Stimulated activated CD4-positive, alpha-beta T cell treated with anti-CD3 and anti-CD28 coated beads, Interleukin-15, amount 100 ng/mL, for 1 hour (primary cell): Measurements from ENCODE around the gene GJB6.

Experiments used
- DNase-seq, 2 donors: peaks; one replicate each; pipeline ENCODE4 v3.0.0-alpha.2; 2020; ENCODE audit warnings: low read depth in 1 of 2, low spot score in 1 of 2

GJB6 gene

DNA sequence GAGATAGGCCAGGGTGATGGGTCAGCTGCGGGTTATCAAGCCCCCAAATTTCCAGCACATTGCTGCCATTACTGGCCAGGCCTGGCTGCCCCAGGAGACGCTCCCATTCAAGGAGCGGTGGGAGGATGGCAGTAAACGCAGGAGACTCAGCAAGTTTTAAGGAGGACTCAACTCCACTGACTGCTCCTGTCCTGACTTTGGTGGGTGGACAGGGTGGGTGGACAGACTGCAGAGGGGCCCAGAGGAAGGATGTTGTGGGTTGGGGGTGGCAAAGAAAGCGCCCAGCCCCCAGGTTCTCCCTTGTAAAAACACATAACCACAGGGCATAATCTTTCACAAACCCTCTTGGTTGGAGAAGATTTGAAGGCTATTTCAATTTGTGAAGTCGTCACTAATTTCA, 4.4 kb downstream of the GJB6 start:
- no peak for DNase-seq

DNA sequence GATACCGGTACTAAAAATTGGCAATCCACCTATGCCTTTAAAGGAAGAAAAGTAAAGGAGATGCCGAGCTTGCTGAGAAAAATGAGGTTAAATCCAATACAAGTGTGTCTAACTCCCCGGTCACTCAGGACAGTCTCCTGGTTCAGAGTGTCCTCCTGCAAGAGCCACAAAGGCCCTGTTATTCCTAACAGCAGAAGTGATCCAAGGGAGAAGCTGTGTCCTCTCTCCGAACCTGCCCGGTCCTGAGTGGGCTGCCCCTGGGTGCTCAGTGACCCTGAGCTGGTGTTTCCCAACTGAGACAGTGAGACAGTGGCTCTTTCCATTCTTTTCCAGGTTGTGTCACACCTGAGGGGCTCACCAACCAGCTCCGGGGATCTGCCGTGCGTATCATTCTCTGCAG, 4.8 kb downstream of the GJB6 start:
- DNase-seq, result no peak

DNA sequence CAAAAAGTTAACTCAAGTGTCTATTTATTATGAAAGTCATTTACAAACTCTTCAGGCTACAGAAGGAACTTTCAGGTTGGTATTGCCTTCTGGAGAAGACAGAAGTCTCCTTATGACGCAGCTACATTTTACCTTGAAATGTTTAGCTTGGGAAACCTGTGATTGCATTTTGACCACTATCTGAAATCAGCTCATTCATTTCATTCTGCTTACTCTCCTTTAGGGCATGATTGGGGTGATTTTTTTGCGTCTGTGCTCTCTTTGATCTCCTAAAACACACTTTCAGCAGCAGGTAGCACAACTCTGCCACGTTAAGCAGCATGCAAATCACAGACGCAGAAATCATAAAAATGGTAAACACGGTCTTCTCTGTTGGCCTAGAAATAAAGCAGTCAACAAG, 9.6 kb downstream of the GJB6 start:
- no peak for DNase-seq

DNA sequence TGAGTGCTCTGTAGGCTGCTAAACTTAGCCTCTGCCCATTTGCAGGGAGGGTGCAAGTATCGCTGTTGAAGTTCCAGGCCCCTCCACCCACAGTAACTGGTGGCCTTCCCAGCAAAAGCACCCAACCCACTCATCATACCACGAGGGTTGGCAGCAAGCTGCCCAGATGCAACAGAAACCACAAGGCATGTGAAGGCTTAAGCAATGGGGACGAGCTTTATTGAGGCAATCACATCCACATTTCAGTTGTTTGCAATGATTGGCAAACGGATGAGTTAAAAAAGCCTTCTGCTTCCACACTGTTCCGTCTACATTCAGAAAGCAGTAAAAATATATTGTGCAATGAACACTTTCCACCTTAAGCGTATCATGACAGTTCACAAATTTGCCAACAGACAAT, 10.3 kb downstream of the GJB6 start:
- DNase-seq, result no peak

DNA sequence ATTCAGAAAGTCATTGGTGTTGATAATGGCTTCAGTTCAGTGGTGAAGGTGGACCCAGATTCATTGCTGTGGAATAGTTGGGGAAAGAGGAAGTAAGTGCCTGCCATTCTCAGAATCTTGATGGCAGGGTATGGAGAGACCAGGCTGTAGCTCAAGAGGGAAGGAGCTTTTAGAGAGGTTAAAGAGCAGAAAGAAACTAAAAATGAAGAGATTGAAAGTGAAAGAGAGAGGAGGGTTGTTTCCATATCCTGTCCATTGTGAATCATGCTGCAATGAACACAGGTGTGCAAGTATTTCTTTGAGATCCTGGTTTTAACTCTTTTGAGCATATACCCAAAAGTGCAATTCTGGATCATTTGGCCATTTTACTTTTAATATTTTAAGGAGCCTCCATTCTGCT, 12.5 kb downstream of the GJB6 start:
- no peak for DNase-seq

DNA sequence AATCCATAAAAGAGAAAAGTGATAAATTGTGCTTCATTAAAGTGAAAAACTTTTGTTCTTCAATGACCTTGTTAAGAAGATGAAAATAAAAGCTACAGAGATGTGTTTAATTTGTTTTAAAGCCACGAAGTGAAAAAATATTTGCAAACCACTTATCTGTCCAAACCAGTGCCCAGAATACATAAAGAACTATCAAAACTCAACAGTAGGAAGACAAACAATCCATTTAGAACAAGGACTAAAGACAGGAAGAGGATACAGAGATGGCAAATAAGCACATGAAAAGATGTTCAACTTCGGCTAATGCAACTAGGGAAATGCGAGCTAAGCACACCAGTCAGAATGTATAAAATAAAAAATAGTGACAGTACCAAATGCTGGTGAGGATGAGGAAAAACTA, 15.0 kb downstream of the GJB6 start:
- no peak for DNase-seq

DNA sequence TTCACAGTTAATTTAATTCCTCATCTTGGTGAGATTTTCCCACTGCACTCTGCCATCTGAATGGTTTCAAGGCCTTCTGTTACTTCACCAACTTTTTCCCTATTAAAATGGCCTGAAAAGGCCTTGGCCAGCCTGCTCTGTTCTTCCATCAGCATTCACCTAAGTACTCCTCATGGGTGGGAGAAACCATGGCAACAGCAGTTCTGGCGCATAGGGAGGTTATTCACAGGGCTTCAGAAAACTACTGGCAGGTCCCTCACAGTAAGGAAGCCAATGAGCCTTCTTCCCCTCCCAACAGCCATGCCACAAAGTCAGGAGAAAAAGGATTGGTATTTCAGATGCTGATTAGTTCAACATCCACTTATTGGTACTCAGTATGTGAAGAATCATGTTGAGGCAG, 22.2 kb downstream of the GJB6 start:
- no peak for DNase-seq

DNA sequence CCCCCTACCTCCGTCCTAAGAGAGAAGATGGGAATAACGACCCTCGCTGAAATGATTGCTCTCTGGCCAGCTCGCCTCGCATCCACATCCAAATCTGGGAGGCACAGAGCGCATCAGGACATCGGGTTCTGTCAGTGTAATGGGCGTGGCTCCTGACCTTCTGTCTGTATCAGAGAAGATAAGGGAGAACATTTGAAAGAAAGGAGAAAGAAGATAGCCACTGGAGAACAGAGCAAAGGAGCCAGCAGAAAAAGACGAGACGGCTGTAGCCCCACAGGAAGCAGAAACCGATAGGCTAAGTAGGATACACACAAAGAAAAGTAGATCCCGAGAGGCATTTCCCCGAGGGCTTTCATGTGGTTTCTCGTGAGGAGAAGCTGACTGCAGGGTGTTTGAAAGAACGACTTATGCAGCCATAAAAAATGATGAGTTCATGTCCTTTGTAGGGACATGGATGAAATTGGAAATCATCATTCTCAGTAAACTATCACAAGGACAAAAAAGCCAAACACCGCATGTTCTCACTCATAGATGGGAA, 25.4 kb downstream of the GJB6 start:
- DNase-seq, result no peak

DNA sequence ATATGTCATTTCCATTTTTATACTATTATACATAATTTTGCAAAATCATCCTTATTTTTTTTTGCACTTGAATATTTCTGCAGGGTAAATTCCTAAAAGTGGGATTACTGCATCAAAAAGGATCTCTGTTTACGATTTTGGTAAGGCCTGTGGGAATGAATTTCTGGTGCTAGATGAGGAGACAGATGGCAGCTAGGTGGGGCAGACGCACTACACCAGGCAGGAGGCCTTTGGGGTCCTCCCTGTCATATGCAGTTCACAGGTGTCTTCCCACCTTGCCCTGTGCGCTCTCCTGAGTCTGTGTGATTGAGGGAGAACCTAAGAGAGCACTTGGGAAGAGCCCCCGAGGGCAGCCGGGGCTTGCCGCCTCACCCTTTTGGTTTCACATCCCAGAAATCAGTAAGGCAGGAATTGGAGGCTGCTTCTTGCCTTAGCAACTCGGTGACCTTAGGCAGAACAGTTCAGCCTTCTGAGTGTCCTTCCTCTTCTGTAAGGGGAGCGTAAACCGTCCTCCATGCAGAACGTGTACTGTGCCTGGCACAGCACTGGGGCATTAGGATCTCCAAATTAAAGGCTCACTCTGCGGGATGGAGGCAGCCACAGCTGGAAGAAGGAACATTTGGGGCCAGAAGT, 25.9 kb downstream of the GJB6 start:
- DNase-seq, result no peak

DNA sequence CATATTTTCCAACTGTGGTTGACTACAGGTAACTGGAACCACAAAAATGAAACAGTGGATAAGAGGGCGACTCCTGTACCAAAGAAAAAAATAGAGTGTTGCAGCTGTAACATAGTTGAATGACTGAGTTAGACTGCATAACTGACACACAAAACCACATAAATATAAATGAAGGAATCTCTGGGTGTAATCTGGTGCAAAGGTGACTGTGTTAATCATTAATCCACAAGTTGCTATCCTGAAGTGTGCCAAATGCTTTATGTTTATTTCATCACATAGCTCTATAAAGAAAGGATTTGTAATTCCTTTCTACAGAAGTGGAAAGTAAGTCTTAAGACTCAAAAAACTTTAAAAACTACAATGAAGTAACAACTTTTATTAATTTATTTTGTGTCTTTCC, 33.3 kb downstream of the GJB6 start:
- no peak for DNase-seq

DNA sequence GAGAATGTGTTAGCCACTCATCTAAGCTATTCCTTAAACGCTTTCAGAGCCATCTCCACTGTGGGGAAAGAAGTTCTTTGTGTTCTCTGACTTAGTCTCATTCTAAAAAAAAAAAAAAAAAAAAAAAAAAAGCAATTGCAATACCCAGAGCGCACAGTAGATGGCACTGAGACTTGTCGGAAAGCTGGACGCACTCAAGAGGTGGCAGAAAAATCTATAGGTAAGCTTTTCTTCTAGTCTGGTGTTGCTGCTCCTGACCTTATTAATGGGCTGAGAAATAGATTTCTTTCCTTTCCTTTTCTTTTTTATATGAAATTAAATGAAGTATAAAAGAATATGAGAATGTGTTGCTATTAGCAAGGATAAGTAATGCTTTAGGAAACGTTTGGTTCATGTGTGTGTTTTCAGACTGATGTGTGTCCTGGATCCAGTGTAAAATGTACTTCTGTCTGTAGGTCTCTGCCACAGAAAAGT, 34.7 kb downstream of the GJB6 start:
- DNase-seq, result no peak

DNA sequence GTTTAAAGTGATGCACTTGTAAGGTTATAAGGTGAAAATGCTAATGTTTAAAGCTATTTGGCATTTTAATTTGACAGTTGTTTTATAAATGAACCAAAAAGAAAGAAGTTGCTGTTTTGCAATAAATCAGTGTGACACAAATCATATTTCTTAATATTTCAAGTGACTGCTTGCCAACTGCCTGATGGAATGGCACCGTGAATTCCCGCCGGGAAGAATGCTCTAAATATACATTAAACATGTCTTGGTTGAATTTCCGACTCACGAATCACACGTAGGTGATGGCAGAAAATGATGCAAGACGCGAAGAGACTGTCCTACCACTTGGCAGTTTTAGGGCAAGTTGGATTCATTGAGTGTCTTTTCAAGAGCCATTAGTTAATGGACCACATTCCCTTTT, 36.3 kb downstream of the GJB6 start:
- DNase-seq, result no peak

DNA sequence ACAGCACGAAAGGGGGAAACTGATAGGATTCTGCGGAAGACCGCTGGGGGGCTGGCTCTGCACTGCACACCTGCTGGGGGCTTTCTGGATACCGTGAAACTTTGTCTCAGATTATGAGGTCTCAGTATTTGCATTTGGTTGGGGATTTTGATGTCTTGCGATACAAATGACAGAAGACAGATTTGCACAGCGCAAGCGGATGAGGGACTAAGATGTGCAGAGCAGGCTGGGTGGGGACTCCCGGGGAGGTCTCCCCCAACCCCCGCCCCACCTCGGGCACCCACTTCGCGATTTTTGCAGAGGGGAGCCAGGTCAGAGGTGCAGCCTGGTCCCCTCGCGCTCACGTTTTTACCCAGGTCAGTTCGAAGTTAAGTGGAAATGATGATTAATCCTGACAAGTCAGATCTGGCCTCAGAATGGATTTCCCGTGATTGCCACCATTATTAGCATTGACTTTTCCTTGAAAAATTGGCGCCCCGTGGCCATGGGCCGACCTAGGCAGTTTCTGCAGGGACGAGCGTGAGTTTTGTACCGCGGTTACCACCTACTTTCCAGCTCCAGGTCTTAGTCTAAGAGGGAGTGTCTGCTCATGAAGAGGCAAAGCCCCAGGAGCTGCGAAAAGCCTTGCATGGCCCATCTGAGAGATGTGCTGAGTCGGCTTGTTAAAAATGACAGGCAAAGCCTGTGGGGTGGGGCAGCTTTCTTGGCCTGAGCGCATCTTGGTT, 38.0 kb downstream of the GJB6 start:
- DNase-seq, result no peak

DNA sequence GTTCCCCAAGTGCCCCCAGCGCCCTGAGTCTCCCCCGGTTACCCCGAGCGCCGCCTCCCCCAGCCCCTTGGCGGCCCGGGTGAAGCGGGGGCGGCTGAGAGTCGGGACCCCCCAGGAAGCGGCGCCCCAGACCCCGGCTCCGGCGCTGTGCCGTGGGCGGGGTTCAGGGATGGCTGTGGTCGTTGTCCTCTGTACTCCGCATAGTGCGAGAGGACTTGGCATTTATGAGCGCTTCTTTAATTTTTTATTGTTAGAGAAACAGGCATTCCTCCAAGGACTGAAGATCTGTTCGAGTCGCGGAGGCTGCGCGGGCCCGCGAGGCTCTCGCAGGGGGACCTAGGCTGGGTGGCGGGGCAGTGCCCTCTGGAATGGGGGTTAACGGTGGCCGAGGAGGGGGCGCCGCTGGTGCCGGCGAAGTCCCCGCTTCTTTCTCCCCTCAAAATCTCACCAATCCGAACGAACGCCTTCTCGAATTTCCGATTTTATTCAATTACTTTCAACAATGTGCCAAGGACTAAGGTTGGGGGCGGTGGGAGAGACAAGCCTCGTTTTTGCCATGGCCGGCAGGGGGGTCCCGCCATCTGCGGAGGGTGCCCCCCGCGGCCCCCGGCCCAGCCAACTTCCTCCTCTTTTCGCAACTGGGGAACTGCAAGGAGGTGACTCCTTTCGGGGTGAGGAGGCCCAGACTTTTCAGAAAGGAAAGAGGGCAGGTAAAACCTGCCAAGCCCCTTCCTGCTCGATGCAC, 38.8 kb downstream of the GJB6 start:
- no peak for DNase-seq

DNA sequence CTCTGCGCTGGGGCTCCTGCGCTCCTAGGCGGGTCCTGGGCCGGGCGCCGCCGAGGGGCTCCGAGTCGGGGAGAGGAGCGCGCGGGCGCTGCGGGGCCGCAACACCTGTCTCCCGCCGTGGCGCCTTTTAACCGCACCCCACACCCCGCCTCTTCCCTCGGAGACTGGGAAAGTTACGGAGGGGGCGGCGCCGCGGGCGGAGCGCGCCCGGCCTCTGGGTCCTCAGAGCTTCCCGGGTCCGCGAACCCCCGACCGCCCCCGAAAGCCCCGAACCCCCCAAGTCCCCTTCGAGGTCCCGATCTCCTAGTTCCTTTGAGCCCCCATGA, 39.3 kb downstream of the GJB6 start, which contains the start of gene GJB2:
GJB2 (minus strand) TSS at position 103 of the 326 bp plus-strand sequence. CDS start 3,357 bp downstream, outside the sequence.
- no peak for DNase-seq

DNA sequence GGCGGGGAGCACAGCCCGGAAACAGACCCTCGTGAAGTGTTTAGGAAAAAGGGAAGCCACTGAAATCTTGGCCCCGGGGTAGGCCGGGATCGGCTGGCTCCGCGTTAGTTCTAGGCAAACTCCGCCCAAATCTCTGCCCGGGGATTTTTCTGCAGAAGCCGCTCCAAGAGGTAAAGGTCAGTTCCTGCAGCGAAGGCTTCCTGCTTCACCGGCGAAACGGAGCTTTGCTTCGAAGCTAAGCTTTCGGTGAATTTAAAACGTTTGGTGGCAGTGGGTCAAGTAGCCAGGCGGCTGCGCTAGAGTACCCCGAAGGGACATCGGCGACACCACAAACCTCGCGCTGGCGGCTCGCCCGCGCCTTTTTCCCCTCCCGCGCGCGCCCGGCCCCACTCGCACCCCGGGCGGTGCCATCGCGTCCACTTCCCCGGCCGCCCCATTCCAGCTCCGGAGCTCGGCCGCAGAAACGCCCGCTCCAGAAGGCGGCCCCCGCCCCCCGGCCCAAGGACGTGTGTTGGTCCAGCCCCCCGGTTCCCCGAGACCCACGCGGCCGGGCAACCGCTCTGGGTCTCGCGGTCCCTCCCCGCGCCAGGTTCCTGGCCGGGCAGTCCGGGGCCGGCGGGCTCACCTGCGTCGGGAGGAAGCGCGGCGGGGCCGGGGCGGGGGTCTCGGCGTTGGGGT, 39.8 kb downstream of the GJB6 start:
- DNase-seq, result no peak

DNA sequence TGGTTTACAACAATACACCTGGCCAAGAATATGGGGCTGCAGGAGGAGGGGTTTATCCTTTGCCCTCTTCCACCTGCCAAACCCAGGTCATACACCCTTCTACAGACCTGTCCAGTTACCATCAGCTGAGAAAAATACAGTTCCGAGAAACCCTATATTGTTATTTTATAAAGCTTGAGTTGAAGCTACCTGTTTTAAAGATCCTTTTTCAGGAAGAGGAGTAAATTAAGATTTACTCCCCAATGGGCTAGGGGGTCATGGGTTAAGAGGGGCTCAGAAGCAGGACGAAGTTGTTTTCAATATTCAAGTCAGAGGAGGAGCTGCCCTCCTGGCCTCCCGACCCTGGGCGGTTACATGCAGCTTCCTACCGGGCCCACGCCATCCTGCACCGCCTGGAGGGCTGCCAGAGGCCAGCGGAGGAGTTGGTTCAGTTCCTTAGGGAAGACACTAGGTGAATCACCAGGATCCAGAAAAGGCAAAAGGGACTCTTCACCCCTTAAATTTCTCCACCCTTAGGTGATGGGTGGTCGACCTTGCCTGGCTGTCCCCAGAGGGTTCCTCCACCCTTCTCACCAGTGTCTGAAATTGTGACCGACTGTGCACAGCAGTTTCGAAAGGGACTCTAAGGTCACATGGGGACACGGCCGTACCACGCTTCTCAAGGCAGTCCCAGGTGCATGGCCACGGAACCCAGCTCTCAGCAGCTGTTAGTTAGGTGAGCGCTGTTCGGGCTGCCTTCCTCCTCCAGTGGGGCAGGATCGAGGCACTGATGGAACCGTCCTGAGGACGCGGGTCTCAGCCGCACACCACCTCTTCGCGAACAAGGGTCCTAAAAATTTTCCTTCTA, 40.6 kb downstream of the GJB6 start:
- DNase-seq, result no peak

DNA sequence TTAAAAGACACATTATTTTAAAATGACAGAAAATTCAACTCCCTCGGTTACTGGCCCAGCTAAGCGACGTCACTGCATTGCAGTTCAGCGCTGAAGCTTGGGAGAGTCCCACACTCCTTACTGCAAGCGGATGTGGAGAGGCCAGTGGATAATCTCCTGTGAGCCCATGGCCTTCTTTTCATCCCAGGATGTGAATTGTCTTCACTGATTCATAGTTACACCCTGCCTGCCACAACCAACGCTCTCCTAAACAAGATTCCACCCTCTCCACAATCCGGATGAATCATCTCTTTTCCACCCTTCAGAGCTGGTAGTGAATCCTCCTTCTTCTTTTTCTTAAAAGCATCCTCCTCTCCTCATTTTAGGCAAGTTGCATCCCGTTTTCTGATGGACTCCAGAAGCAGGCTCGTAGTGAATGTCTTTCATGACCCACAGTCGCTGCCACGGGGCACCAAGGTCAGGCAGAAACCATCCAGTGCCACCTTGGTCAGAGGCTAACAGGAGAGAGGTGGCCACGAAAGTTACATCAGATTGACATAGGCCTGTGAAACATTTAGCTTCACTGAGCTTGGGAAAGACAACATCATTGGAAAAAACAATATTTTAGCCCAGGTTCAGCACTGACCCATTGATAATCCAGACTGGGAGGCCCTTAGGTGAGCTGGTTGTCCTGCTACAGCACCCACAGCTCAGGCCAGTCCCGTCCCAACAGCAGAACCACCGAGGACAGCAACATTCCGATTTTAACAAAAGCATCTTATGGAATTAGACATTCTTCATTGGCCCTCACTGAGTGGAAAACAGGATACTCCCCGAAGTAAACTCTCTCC, 41.4 kb downstream of the GJB6 start:
- DNase-seq, result no peak

DNA sequence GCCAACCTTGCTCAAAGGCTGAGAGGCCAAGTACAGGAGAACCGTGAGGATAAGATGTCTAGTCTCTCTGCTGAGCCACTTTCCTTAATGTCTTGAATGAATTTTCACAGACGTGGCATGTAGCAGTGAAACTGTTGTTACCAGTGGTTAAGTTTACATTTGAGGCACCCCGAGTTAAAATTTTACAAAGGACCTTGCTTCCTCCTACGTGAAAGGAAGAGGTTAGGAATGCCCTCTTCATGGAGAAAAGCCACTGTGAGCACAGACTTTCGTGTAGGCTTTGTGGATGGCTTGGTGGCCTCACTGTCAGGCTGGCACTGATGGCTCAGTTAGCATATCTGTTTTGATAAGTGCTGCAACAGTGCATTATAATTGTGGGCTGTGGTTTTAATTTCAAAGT, 42.0 kb downstream of the GJB6 start:
- DNase-seq, result no peak
